Fibroblast of the conjunctiva (primary cell): Measurements from ENCODE around the gene HBEGF.
"Not testable (repeated sequence)": the region's sequence is repeated elsewhere in the genome, so short reads cannot be mapped to it uniquely, and the experiment has no call there.

Source experiments
- DNase-seq: peaks from one replicate; pipeline ENCODE4 v3.0.0-alpha.2; 2010; ENCODE audit warnings: low read depth

The HBEGF gene

GRCh38 chr5:140360681-140361479 is 14.5 kb upstream of the HBEGF start:
- DNase-seq: no peak

GRCh38 chr5:140360101-140360500 is 13.7 kb upstream of the HBEGF start, which contains the start of gene SLC4A9:
Gene SLC4A9 (plus strand): TSS chr5:140360194. CDS start chr5:140360237, 43 bp downstream.
- no peak for DNase-seq

GRCh38 chr5:140358738-140359310 is 12.4 kb upstream of the HBEGF start:
- DNase-seq: no peak

- peak; percentile 70 for DNase-seq
Measured at GRCh38 chr5:140357726-140358093, 11.3 kb upstream of the HBEGF start.

- DNase-seq: no peak
Measured at GRCh38 chr5:140356853-140357725, 10.7 kb upstream of the HBEGF start.

- DNase-seq: no peak
Measured at GRCh38 chr5:140355546-140355945, 9.1 kb upstream of the HBEGF start.

- peak; percentile 47 for DNase-seq
Measured at GRCh38 chr5:140351609-140352334, 5.4 kb upstream of the HBEGF start.

GRCh38 chr5:140349244-140349643 is 2.8 kb upstream of the HBEGF start:
- DNase-seq: no peak

GRCh38 chr5:140348104-140348503 is 1.7 kb upstream of the HBEGF start:
- no peak for DNase-seq

- DNase-seq: no peak
Measured at GRCh38 chr5:140347360-140347759, 957 bp upstream of the HBEGF start.

- DNase-seq: no peak
Measured at GRCh38 chr5:140345919-140346347, 470 bp downstream of the HBEGF start.

GRCh38 chr5:140344683-140345423 is 1.6 kb downstream of the HBEGF start:
- no peak for DNase-seq

- not testable (repeated sequence) for DNase-seq
Measured at GRCh38 chr5:140343849-140344248, 2.6 kb downstream of the HBEGF start.

- DNase-seq: no peak
Measured at GRCh38 chr5:140342896-140343295, 3.5 kb downstream of the HBEGF start.

- no peak for DNase-seq
Measured at GRCh38 chr5:140342287-140342686, 4.1 kb downstream of the HBEGF start.

GRCh38 chr5:140341591-140341990 is 4.8 kb downstream of the HBEGF start:
- no peak for DNase-seq

GRCh38 chr5:140340605-140341121 is 5.7 kb downstream of the HBEGF start:
- no peak for DNase-seq

GRCh38 chr5:140339636-140340035 is 6.8 kb downstream of the HBEGF start:
- no peak for DNase-seq

GRCh38 chr5:140338908-140339307 is 7.5 kb downstream of the HBEGF start:
- no peak for DNase-seq

GRCh38 chr5:140338336-140338735 is 8.1 kb downstream of the HBEGF start:
- no peak for DNase-seq

- no peak for DNase-seq
Measured at GRCh38 chr5:140337880-140338279, 8.5 kb downstream of the HBEGF start.
